Mesenchymal stem cell (in vitro differentiated cells and primary cell): ENCODE measurements around the gene H3-3A. TPM values are rescaled to one million over a fixed set of nuclear protein-coding genes. Genes with fewer than 3 reads are reported as not detected.
A peak's percentile ranks its signal among the peaks of the same experiment; 100 is the strongest.

Source experiments
- DNase-seq: peaks from one replicate; pipeline ENCODE4 v3.0.0-alpha.2; 2013
- H2AFZ ChIP-seq: one replicate; pipeline ENCODE4 v1.6.1; 2013; ENCODE audit warnings: low read depth, mild to moderate bottlenecking, control low read depth, inconsistent platforms, low read length, moderate library complexity
- H2AK5ac ChIP-seq: 2 replicates; pipeline ENCODE4 v1.6.1; 2013; ENCODE audit warnings: low read length, moderate library complexity, mild to moderate bottlenecking, inconsistent platforms; ENCODE audit not compliant: severe bottlenecking
- H2BK120ac ChIP-seq: one replicate; pipeline ENCODE4 v1.6.1; 2013; ENCODE audit warnings: low read depth, mild to moderate bottlenecking, inconsistent platforms, low read length, moderate library complexity
- H2BK12ac ChIP-seq, 2 experiments: one replicate each; pipeline ENCODE4 v1.6.1; 2013; ENCODE audit warnings: inconsistent platforms in 2 of 2, low read length in 2 of 2, mild to moderate bottlenecking in 2 of 2, moderate library complexity in 2 of 2, control low read depth in 1 of 2
- H2BK15ac ChIP-seq: one replicate; pipeline ENCODE4 v1.6.1; 2013; ENCODE audit warnings: mild to moderate bottlenecking, low read depth, inconsistent platforms; ENCODE audit not compliant: poor library complexity, severe bottlenecking
- H2BK5ac ChIP-seq: 2 replicates; pipeline ENCODE4 v1.6.1; 2013; ENCODE audit warnings: low read depth, mild to moderate bottlenecking, low read length, control low read depth, inconsistent platforms; ENCODE audit not compliant: poor library complexity, severe bottlenecking
- H3K14ac ChIP-seq, 2 experiments: one replicate each; pipeline ENCODE4 v1.6.1; 2013; ENCODE audit warnings: inconsistent platforms in 2 of 2, low read length in 2 of 2, control low read depth in 1 of 2, mild to moderate bottlenecking in 1 of 2, moderate library complexity in 1 of 2
- H3K18ac ChIP-seq, 2 experiments: one replicate each; pipeline ENCODE4 v1.6.1; 2013; ENCODE audit warnings: inconsistent platforms in 2 of 2, low read length in 2 of 2, control low read depth in 1 of 2, low read depth in 1 of 2, mild to moderate bottlenecking in 1 of 2
- H3K23ac ChIP-seq, 2 experiments: one replicate each; pipeline ENCODE4 v1.6.1; 2013; ENCODE audit warnings: inconsistent platforms in 2 of 2, low read length in 2 of 2, mild to moderate bottlenecking in 2 of 2, moderate library complexity in 2 of 2, control low read depth in 1 of 2
- H3K27ac ChIP-seq: 2 replicates; pipeline ENCODE4 v1.5.1; 2013; ENCODE audit warnings: mild to moderate bottlenecking, moderate library complexity, low read length, control low read depth, inconsistent platforms; ENCODE audit not compliant: poor library complexity, severe bottlenecking
- H3K27me3 ChIP-seq, 2 experiments: 2 replicates each; pipeline versions ENCODE4 v1.6.1 to v1.7.0; 2013; ENCODE audit warnings: low read length in 2 of 2, mild to moderate bottlenecking in 2 of 2, moderate library complexity in 2 of 2, control low read depth in 1 of 2, inconsistent platforms in 1 of 2; ENCODE audit not compliant: control insufficient read depth in 1 of 2, insufficient read depth in 1 of 2
- H3K36me3 ChIP-seq, 2 experiments: 2 replicates each; pipeline versions ENCODE4 v1.6.1 to v1.7.0; 2013; ENCODE audit warnings: low read length in 2 of 2, control low read depth in 1 of 2, inconsistent platforms in 1 of 2, low read depth in 1 of 2, mild to moderate bottlenecking in 1 of 2; ENCODE audit not compliant: insufficient read depth in 2 of 2, control insufficient read depth in 1 of 2
- H3K4ac ChIP-seq, 2 experiments: one replicate each; pipeline ENCODE4 v1.6.1; 2013; ENCODE audit warnings: inconsistent platforms in 2 of 2, low read length in 2 of 2, mild to moderate bottlenecking in 2 of 2, moderate library complexity in 2 of 2, control low read depth in 1 of 2, low read depth in 1 of 2
- H3K4me1 ChIP-seq: 2 replicates; pipeline ENCODE4 v1.6.1; 2013; ENCODE audit warnings: low read depth, low read length, control low read depth; ENCODE audit not compliant: control insufficient read depth, insufficient read depth
- H3K4me2 ChIP-seq: 2 replicates; pipeline ENCODE4 v1.6.1; 2013; ENCODE audit warnings: low read length, mild to moderate bottlenecking, inconsistent platforms; ENCODE audit not compliant: poor library complexity, severe bottlenecking
- H3K4me3 ChIP-seq, 2 experiments: 2 replicates each; pipeline versions ENCODE4 v1.5.1 to v1.7.0; 2013; ENCODE audit warnings: low read length in 2 of 2, mild to moderate bottlenecking in 2 of 2, control low read depth in 1 of 2, low read depth in 1 of 2; ENCODE audit not compliant: insufficient read depth in 1 of 2
- H3K79me1 ChIP-seq: replicated peaks from 2 replicates; pipeline ENCODE4 v1.6.1; 2013; ENCODE audit warnings: mild to moderate bottlenecking, control low read depth, low read length, inconsistent platforms; ENCODE audit not compliant: poor library complexity, severe bottlenecking
- H3K9ac ChIP-seq: 2 replicates; pipeline ENCODE4 v1.7.0; 2013; ENCODE audit warnings: mild to moderate bottlenecking, low read length, moderate library complexity
- H3K9me3 ChIP-seq: 2 replicates; pipeline ENCODE4 v1.7.0; 2013; ENCODE audit warnings: mild to moderate bottlenecking, low read length; ENCODE audit not compliant: control insufficient read depth
- H4K8ac ChIP-seq: one replicate; pipeline ENCODE4 v1.6.1; 2013; ENCODE audit warnings: inconsistent platforms, mild to moderate bottlenecking, low read length, moderate library complexity
- H4K91ac ChIP-seq: one replicate; pipeline ENCODE4 v1.6.1; 2013; ENCODE audit warnings: mild to moderate bottlenecking, low read length, inconsistent platforms
- WGBS: methylation state at CpG from one replicate; pipeline ENCODE4 v1.1.7; 2013; ENCODE audit warnings: mixed read lengths; 5-methylcytosine and 5-hydroxymethylcytosine counted together
- polyA plus RNA-seq, 2 experiments: library from polyadenylated mRNA; stranded (reverse); fragments of 200-250 nt; gene quantifications; one replicate each; pipeline ENCODE4 v1.2.3, GENCODE V29; 2013

Gene H3-3A
- polyA plus RNA-seq (2013, experiment 1 of 2): 591 TPM
- 615 TPM for polyA plus RNA-seq (2013, experiment 2 of 2)

DNA sequence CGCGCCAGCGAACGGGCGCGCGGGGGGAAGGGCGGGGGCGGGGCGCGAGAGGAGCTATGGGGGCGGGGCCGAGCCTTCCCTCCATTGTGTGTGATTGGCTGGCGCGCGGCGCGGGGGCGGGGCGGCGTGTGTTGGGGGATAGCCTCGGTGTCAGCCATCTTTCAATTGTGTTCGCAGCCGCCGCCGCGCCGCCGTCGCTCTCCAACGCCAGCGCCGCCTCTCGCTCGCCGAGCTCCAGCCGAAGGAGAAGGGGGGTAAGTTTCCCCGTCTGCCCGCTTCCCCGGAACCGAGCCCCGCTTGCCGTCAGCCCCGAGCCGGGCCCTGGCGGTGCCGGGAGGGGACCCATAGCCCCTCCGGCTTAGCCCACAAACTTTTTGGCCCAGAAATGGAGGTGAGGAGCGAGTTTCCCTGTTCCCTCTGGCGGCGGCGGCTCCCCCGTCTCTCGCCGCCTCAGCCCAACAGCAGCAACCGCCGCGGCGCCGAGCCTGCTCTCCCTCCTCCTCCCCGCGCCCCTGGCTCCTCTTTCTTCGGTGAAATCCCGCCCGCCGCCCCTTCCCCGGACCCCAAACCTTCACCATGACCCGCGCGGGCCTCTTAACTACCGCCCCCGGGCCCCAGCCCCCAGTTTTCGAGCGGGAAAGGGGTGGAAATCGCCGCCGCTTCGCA, at the start of gene H3-3A:
Gene H3-3A (plus strand): TSS at position 159 of the 666 bp plus-strand sequence. CDS start 1,636 bp downstream, outside the sequence.
- peak within 1 kb of the TSS; percentile 92 for H4K8ac ChIP-seq
- peak within 1 kb of the TSS; percentile 94 to 99 for H3K18ac ChIP-seq
- peak within 1 kb of the TSS; percentile 90 to 94 for H3K4me3 ChIP-seq
- peak within 1 kb of the TSS; percentile 95 for H2AFZ ChIP-seq
- H3K9me3 ChIP-seq: no peaks in the 10 kb centered on the region
- H3K79me1 ChIP-seq: peaks cover 4% of the 10 kb centered on the region
- peak within 1 kb of the TSS; percentile 92 to 97 for H3K14ac ChIP-seq
- peak within 1 kb of the TSS; percentile 97 for H2BK5ac ChIP-seq
- no peaks in the 10 kb centered on the region for H3K4me1 ChIP-seq
- DNase-seq: peak; percentile 95
- WGBS: under 1% methylated on average over 57 of the region's 78 CpGs
- peak within 1 kb of the TSS; percentile 95 for H2BK120ac ChIP-seq
- peak within 1 kb of the TSS; percentile 55 for H2AK5ac ChIP-seq
- H3K27ac ChIP-seq: peak within 1 kb of the TSS; percentile 99
- peak within 1 kb of the TSS; percentile 99 for H3K9ac ChIP-seq
- H2BK12ac ChIP-seq: peak within 1 kb of the TSS in 1 of 2 experiments; percentile 72
- H4K91ac ChIP-seq: peak within 1 kb of the TSS; percentile 78
- H2BK15ac ChIP-seq: peak within 1 kb of the TSS; percentile 75
- H3K23ac ChIP-seq: peak within 1 kb of the TSS in 1 of 2 experiments; percentile 80
- H3K36me3 ChIP-seq: peaks cover 0 to 33% of the 10 kb centered on the region in 2 experiments
- peak within 1 kb of the TSS; percentile 95 for H3K4me2 ChIP-seq
- peak within 1 kb of the TSS; percentile 89 to 91 for H3K4ac ChIP-seq
- no peaks in the 10 kb centered on the region for H3K27me3 ChIP-seq

GRCh38 chr1:226017070-226017469, 45.4 kb upstream of the H3-3A start:
- DNase-seq: no peak
- H2BK15ac ChIP-seq: no peak overlapping the region
- no peak overlapping the region for H3K23ac ChIP-seq
- no peak overlapping the region for H2AFZ ChIP-seq
- H3K4me3 ChIP-seq: no peak overlapping the region
- H4K91ac ChIP-seq: no peak overlapping the region
- no peak overlapping the region for H2BK5ac ChIP-seq
- H3K18ac ChIP-seq: no peak overlapping the region
- H2AK5ac ChIP-seq: no peak overlapping the region
- H3K4me1 ChIP-seq: no peaks in the 10 kb centered on the region
- no peak overlapping the region for H3K4ac ChIP-seq
- H3K79me1 ChIP-seq: no peaks in the 10 kb centered on the region
- no peaks in the 10 kb centered on the region for H3K36me3 ChIP-seq
- no peaks in the 10 kb centered on the region for H3K9me3 ChIP-seq
- H3K27me3 ChIP-seq: peaks cover 3 to 20% of the 10 kb centered on the region in 2 experiments
- H2BK120ac ChIP-seq: no peak overlapping the region
- no peak overlapping the region for H3K4me2 ChIP-seq
- no peak overlapping the region for H3K14ac ChIP-seq
- no peak overlapping the region for H4K8ac ChIP-seq
- H3K27ac ChIP-seq: no peak overlapping the region
- H2BK12ac ChIP-seq: no peak overlapping the region
- no peak overlapping the region for H3K9ac ChIP-seq
- 80% methylated on average over 6 of the region's 6 CpGs for WGBS

- DNase-seq: no peak
- Histone ChIP-seq H3K4me3 (no peak overlapping the region), H2BK120ac (no peak overlapping the region), H3K9ac (no peak overlapping the region), H2BK12ac (no peak overlapping the region), H2BK15ac (no peak overlapping the region), H4K91ac (no peak overlapping the region), H3K4ac (no peak overlapping the region), H3K23ac (no peak overlapping the region), H2AFZ (no peak overlapping the region), H3K36me3 (no peaks in the 10 kb centered on the region), H3K4me1 (no peaks in the 10 kb centered on the region), H3K27ac (no peak overlapping the region), H4K8ac (no peak overlapping the region), H2BK5ac (no peak overlapping the region), H3K9me3 (no peaks in the 10 kb centered on the region), H3K79me1 (no peaks in the 10 kb centered on the region), H3K14ac (no peak overlapping the region), H3K27me3 (peaks cover 0 to under 1% of the 10 kb centered on the region in 2 experiments), H3K18ac (no peak overlapping the region), H2AK5ac (no peak overlapping the region), H3K4me2 (no peak overlapping the region)
- no CpG with 5 or more reads among the region's 1 CpG for WGBS
These were observed 42.9 kb upstream of the H3-3A start for GRCh38 chr1:226019572-226019971.

DNA sequence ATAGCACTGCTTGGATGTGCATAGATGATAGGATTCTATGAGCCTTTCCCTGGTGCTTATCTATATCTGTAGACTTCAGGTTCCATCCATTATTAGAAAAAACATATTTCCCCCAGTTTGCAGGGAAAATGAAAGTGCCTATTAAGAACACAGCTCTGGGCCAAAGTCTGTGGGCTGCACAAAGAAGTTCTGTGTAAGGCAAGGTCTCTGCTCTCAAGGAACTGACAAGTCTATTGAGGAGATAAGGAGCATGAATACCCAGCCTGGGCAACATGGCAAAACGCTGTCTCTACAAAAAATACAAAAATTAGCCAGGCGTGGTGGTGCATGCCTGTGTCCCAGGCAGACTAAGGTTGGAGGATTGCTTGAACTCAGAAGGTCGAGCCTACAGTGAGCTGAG, 41.1 kb upstream of the H3-3A start:
- Histone ChIP-seq H3K4me3 (no peak overlapping the region), H3K4ac (no peak overlapping the region), H3K27me3 (no peaks in the 10 kb centered on the region), H2BK120ac (no peak overlapping the region), H4K8ac (no peak overlapping the region), H2AK5ac (no peak overlapping the region), H2BK5ac (no peak overlapping the region), H3K23ac (no peak overlapping the region), H3K4me2 (no peak overlapping the region), H3K79me1 (no peaks in the 10 kb centered on the region), H3K9ac (no peak overlapping the region), H3K36me3 (no peaks in the 10 kb centered on the region), H2BK12ac (no peak overlapping the region), H2AFZ (no peak overlapping the region), H4K91ac (no peak overlapping the region), H3K14ac (no peak overlapping the region), H3K9me3 (no peaks in the 10 kb centered on the region), H3K27ac (no peak overlapping the region), H2BK15ac (no peak overlapping the region), H3K4me1 (no peaks in the 10 kb centered on the region), H3K18ac (no peak overlapping the region)
- DNase-seq: no peak
- 88% methylated on average over 3 of the region's 3 CpGs for WGBS
